ENCODE data around the gene CHPF. TPM values are rescaled to one million over a fixed set of nuclear protein-coding genes. Genes with fewer than 3 reads are reported as not detected.

The CHPF gene
- total RNA-seq, 1 donor from 2014 or later, result 23.2 TPM

- Histone ChIP-seq H3K4me3 (no peak overlapping the region), H3K36me3 (no peaks in the 10 kb centered on the region), H3K4me1 (peaks cover 5% of the 10 kb centered on the region), H3K27ac (no peak overlapping the region), H3K9me3 (no peaks in the 10 kb centered on the region), H3K27me3 (ENCODE audit: low read depth) (peaks cover 81% of the 10 kb centered on the region)
- TF ChIP-seq CTCF (IDR thresholded peaks at IDR 0.05), result no peak
- DNase-seq (no peak), ATAC-seq (no peak)
- intact Hi-C loops (cut with DNase I), result no loop called here
Measured at GRCh38 chr2:219520079-219520478, 23.5 kb downstream of the CHPF start.

GRCh38 chr2:219519526-219519916 lies 24.1 kb downstream of the CHPF start:
- no peak for DNase-seq
- intact Hi-C loops (cut with DNase I), result no loop called here
- peaks cover 81% of the 10 kb centered on the region for H3K27me3 ChIP-seq (ENCODE audit: low read depth)

GRCh38 chr2:219517954-219518778 lies 25.4 kb downstream of the CHPF start:
- TF ChIP-seq CTCF (IDR thresholded peaks at IDR 0.05), result no peak
- Histone ChIP-seq H3K4me1 (peaks cover 4% of the 10 kb centered on the region), H3K9me3 (no peaks in the 10 kb centered on the region), H3K36me3 (no peaks in the 10 kb centered on the region), H3K4me3 (no peak overlapping the region), H3K27me3 (ENCODE audit: low read depth) (peaks cover 81% of the 10 kb centered on the region), H3K27ac (no peak overlapping the region)
- intact Hi-C loops (cut with DNase I), result no loop called here
- DNase-seq (no peak), ATAC-seq (no peak)

More at GRCh38 chr2:219519526-219519916, 24.1 kb downstream of the CHPF start:
- Histone ChIP-seq H3K27ac (no peak overlapping the region), H3K36me3 (no peaks in the 10 kb centered on the region), H3K4me1 (peaks cover 5% of the 10 kb centered on the region), H3K9me3 (no peaks in the 10 kb centered on the region), H3K4me3 (no peak overlapping the region)
- TF ChIP-seq CTCF (IDR thresholded peaks at IDR 0.05), result no peak
- ATAC-seq, result no peak

- TF ChIP-seq CTCF (IDR thresholded peaks at IDR 0.05), result no peak
- no peaks in the 10 kb centered on the region for H3K36me3 ChIP-seq
- H3K27me3 ChIP-seq (ENCODE audit: low read depth), result peaks cover 81% of the 10 kb centered on the region
- DNase-seq (no peak), ATAC-seq (no peak)
- H3K4me3 ChIP-seq, result no peak overlapping the region
- H3K4me1 ChIP-seq, result no peaks in the 10 kb centered on the region
- intact Hi-C loops (cut with DNase I), result no loop called here
- H3K27ac ChIP-seq, result no peak overlapping the region
- no peaks in the 10 kb centered on the region for H3K9me3 ChIP-seq
Measured at GRCh38 chr2:219516888-219517287, 26.7 kb downstream of the CHPF start.

GRCh38 chr2:219515874-219516629 lies 27.6 kb downstream of the CHPF start:
- TF ChIP-seq CTCF (IDR thresholded peaks at IDR 0.05), result no peak
- no peak for ATAC-seq
- Histone ChIP-seq H3K27me3 (ENCODE audit: low read depth) (peaks cover 83% of the 10 kb centered on the region), H3K4me3 (no peak overlapping the region), H3K9me3 (no peaks in the 10 kb centered on the region), H3K4me1 (no peaks in the 10 kb centered on the region), H3K27ac (no peak overlapping the region), H3K36me3 (no peaks in the 10 kb centered on the region)
- no peak for DNase-seq
- intact Hi-C loops (cut with DNase I), result no loop called here

Measured in lower lobe of right lung (tissue), 2 donors.